Measurements from ENCODE around the gene MARCHF10.

- TF ChIP-seq, protein P1, sequence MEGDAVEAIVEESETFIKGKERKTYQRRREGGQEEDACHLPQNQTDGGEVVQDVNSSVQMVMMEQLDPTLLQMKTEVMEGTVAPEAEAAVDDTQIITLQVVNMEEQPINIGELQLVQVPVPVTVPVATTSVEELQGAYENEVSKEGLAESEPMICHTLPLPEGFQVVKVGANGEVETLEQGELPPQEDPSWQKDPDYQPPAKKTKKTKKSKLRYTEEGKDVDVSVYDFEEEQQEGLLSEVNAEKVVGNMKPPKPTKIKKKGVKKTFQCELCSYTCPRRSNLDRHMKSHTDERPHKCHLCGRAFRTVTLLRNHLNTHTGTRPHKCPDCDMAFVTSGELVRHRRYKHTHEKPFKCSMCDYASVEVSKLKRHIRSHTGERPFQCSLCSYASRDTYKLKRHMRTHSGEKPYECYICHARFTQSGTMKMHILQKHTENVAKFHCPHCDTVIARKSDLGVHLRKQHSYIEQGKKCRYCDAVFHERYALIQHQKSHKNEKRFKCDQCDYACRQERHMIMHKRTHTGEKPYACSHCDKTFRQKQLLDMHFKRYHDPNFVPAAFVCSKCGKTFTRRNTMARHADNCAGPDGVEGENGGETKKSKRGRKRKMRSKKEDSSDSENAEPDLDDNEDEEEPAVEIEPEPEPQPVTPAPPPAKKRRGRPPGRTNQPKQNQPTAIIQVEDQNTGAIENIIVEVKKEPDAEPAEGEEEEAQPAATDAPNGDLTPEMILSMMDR (conservative IDR thresholded peaks at IDR 0.05; ENCODE audit: low read depth, low read length): no peak
- no peak for TF ChIP-seq EZH2 (IDR thresholded peaks at IDR 0.05; ENCODE audit: borderline replicate concordance, low read depth, low read length, poor library complexity, severe bottlenecking)
Measured at GRCh38 chr17:62657690-62658089, 150.4 kb downstream of the MARCHF10 start.
